Daoy (cell line): ENCODE results near the gene FBXL19. TPM values are rescaled to one million over a fixed set of nuclear protein-coding genes. Genes with fewer than 3 reads are reported as not detected.
"Not testable (repeated sequence)": the region's sequence is repeated elsewhere in the genome, so short reads cannot be mapped to it uniquely, and the experiment has no call there.

ENCODE experiments used
- DNase-seq: peaks from one replicate; pipeline ENCODE4 v3.0.0-alpha.2; 2015; ENCODE audit warnings: low read depth
- total RNA-seq: library from RNA; depleted of rRNA; stranded (reverse); fragments of >200 nt; shearing (Covaris generic); gene quantifications from 2 replicates; pipeline ENCODE4 v1.2.3, GENCODE V29; 2014

FBXL19 gene
- total RNA-seq, 1 experiment from 2014 or later, result 16.3 TPM

GRCh38 chr16:30922960-30923535 lies 324 bp upstream of the FBXL19 start:
- peak; percentile 99 for DNase-seq

DNA sequence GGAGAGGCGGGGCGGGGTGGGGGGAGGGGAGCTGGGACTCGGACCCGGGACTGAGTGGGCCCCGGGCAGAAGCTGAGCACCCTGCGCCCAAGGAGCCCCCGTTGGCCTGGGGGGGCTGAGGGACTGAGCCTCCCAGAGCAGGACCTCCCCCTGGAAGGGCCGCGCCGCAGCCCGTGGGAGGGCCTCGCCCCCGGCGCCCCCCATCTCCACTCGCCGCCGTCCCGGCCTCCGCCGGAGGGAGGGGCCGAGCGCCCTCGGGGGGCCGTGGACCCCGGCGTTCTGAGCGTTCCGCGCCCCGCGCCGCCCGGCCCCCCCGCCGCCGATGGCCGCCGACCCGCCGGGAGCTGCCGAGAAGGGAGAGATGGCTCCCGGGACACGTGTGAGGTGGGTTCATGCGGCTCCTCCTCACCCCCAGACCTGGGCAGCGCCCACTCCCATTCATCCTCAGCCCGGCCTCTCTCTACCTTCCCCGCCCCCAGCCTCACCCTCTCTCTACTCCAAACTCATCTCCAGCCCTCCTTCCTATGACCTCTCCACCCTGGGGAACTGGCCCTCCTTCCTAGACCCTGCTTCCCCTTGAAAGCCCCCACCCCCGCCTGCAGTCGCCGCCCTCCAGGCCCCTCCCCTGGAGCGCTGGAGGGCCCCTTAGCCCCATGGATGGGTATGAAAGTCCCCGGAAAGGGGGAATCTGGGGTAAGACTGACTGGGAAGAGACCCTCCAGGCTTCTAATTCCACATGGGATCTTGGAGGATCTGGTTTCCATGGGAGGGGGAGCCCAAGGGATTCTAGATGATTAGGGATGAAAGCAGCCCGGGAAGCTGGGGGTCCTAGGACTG lies 922 bp downstream of the FBXL19 start:
- no peak for DNase-seq

DNA sequence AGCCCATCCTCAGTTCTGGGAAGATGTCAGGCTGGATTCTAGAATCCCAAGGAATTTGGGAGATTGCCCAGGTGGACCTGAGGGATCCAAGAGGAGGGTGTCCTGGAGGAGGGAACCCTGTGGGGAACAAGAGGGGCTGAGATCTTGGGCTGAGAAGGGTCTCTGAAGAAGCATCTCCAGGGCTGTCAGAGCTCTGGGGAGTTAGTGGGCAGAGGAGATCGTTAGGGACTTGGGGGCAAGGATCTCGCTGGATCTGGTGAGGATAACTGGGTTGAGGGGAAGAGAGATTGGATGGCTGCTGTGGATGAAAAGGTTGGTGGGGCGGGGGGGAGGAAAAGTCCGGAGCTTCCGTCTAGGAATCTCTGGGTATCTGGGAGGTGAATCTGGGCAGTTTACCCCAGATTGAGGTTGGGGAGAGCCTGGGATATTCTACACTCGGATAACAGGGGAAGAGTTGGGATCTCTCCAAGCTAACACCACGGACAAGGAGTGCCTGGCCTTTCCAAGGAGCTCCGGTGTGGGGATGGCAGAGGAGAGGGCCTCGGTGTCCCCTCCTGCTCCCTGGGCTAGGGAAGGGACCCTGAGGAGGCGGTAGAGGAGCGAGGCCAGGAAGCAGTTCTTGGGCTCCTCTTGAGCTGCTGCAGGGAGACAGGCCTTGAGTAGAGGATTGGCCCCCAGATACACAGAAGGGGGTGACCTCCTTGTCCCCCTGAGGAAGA lies 1.7 kb downstream of the FBXL19 start:
- no peak for DNase-seq

DNA sequence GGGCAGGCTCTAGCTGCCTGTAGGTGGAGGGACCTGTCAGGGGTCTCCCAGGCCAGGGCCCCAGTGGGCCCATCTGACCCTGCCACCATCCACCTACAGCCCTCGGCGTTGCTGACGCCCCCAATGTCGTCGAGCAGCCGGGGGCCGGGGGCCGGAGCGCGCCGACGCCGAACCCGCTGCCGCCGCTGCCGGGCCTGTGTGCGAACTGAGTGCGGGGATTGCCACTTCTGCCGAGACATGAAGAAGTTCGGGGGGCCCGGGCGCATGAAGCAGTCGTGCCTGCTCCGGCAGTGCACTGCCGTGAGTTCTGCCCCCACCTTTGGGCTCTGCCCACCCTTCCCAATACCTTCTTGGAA lies 2.2 kb downstream of the FBXL19 start:
- no peak for DNase-seq

GRCh38 chr16:30925995-30926811 lies 2.8 kb downstream of the FBXL19 start:
- DNase-seq, result no peak

DNA sequence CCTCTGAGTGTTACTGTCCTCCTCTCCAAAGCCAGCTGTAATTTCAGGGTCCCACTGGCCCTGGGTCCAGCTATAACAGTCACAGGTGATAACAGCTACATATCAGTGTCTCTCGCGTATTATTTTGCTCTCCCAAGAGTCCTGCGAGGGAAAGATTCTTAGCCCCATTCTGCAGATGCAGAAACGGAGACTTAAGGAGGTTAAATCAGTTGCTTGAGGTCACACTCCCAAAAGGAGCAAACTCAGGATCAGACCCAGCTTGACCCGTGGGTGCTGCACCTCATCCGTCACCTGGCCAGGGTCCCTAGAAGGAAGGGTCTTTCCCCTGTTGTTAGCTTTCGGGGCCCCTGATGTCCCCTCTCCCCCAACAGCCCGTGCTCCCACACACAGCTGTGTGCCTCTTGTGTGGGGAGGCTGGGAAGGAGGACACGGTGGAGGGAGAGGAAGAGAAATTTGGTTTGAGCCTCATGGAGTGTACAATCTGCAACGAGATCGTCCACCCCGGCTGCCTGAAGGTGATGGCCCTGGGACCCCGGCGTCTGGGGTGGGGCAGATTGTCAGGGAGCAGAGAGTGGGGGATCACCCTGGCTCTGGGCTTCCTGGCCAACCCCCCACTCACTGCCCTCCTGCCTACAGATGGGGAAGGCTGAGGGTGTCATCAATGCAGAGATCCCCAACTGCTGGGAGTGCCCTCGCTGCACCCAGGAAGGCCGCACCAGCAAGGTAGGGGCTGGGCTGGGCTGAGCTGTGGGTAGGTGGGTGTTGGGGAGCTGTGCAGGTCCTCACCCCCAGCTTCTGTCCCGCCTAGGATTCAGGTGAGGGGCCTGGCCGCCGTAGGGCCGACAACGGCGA lies 3.8 kb downstream of the FBXL19 start:
- DNase-seq, result no peak

DNA sequence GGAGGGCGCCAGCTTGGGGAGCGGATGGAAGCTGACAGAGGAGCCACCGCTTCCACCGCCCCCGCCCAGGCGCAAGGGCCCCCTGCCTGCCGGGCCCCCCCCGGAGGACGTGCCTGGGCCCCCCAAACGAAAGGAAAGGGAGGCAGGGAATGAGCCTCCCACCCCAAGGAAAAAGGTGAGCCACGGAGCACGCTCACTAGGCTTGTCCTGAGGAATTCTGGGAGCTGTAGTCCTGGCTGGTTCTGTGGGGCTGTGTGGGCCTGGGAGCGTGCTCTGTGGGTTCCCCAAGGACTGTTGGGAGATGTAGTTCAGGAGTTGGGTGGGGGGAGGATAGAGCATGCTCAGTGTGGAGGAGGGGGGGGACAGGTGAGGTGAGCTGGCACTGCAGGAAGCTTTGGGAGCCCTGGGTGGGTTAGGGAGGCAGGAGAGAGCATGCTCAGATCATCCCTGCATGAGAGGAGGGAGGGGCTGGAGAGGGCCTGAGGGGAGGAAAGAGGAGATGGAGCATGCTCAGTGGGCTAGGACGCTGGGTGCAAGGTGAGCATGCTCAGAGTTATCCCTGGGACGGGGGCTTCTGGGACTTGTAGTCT lies 4.5 kb downstream of the FBXL19 start:
- peak; percentile 64 for DNase-seq

GRCh38 chr16:30928390-30928789 lies 5.0 kb downstream of the FBXL19 start:
- DNase-seq, result no peak

DNA sequence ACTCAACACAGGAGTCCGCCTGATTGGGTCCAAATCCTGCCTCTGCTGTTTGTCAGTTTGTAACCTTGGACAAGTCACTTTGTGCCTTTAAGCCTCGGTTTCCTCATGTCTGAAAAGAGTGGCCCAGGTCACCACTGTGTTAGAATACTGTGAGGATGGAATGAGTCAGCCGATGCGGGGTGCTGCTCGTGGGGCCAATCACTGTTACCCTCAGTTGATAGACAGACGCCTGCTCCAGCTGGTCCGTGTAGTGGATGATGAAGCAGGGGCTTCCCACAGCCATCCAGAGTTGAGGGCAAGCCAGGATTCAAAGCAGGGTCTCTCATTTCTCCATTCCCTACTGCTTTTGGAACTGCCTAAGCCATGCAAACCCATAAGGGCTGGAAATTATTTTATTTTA lies 5.8 kb downstream of the FBXL19 start:
- DNase-seq, result no peak

DNA sequence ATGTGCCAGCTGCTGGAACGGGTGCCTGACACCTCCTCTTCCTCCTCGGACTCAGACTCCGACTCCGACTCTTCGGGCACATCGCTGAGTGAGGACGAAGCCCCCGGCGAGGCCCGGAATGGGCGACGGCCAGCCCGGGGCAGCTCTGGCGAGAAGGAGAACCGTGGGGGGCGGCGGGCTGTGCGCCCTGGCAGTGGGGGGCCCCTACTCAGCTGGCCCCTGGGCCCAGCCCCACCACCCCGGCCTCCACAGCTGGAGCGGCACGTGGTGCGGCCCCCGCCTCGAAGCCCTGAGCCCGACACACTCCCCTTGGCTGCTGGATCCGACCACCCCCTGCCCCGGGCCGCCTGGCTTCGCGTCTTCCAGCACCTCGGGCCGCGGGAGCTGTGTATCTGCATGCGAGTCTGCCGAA lies 6.8 kb downstream of the FBXL19 start:
- no peak for DNase-seq

- DNase-seq, result no peak
Measured at GRCh38 chr16:30931068-30931650, 7.8 kb downstream of the FBXL19 start.

GRCh38 chr16:30934827-30935557 lies 11.6 kb downstream of the FBXL19 start:
- DNase-seq, result peak; percentile 53

DNA sequence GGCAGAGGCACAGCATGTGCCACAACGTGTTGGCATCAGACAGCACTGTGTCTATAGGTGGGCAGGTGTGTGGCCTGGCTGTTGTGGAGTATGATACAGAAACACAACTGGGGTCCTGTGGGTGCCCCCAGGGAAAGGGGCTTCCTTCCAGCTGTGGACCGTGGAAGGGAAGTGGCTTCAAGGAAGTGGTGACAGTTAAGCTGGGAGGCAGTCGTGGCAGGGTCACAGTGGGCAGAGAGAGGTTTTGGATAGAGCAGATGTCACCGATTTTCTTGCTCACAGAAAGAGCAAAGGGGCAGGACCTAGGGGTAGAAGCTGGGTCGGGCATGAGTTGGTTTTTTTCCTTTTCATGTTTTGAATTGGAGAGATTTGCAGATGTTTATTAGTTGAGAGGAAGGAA lies 14.3 kb downstream of the FBXL19 start:
- no peak for DNase-seq

DNA sequence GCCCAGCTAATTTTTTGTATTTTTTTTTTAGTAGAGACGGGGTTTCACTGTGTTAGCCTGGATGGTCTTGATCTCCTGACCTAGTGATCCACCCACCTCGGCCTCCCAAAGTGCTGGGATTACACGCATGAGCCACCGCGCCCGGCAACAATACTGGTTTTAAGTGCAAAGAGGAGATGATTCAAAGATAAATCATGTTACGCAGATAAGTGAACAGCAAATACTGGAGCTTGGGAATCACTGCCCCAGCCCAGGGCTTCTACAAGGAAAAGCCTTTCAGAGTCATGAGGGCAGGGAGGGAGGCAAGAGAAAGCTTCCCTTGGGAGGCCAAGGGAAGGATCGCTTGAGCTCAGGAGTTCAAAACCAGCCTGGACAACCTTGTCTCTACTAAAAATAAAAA lies 16.2 kb downstream of the FBXL19 start:
- DNase-seq, result not testable (repeated sequence)

- peak; percentile 72 for DNase-seq
Measured at GRCh38 chr16:30941600-30942425, 18.4 kb downstream of the FBXL19 start.

- DNase-seq, result no peak
Measured at GRCh38 chr16:30942426-30942806, 19.0 kb downstream of the FBXL19 start.

DNA sequence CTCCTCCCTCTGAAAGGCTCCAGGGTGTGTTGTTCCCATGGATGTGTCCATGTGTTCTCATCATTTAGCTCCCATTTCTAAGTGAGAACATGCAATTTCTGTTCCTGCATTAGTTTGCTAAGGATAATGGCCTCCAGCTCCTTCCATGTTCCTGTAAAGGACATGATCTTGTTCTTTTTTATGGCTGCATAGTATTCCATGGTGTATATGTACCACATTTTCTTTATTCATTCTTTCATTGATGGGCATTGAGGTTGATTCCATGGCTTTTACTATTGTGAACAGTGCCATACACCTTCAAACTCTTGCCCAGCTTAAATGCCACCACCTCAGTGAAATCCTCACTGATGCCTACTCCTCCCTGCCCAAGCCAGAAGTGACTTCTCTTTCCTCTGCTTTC lies 21.0 kb downstream of the FBXL19 start:
- DNase-seq, result no peak

GRCh38 chr16:30946671-30947540 lies 23.5 kb downstream of the FBXL19 start:
- no peak for DNase-seq
